ENCODE results near the gene OPRL1.

The OPRL1 gene

GRCh38 chr20:64041040-64041780 lies 38.7 kb upstream of the OPRL1 start:
- H3K9me3 ChIP-seq (ENCODE audit: insufficient read depth, low read depth, low read length): no peaks in the 10 kb centered on the region
- H4K91ac ChIP-seq (ENCODE audit: low read depth, low read length): no peak overlapping the region
- no peak overlapping the region for H2AFZ ChIP-seq (ENCODE audit: insufficient read depth, low read length, poor library complexity)
- peaks cover 8% of the 10 kb centered on the region for H3K27me3 ChIP-seq (ENCODE audit: insufficient read depth, low read length)
- no peak overlapping the region for H3K14ac ChIP-seq (ENCODE audit: low read length)
- H3K18ac ChIP-seq (ENCODE audit: low read length): no peak overlapping the region
- H3K4me2 ChIP-seq (ENCODE audit: low read length): no peak overlapping the region
- peaks cover 3% of the 10 kb centered on the region for H3K79me2 ChIP-seq (ENCODE audit: control insufficient read depth, insufficient read depth, low read length, poor library complexity)
- H2BK120ac ChIP-seq (ENCODE audit: insufficient read depth, low read length, poor library complexity): no peak overlapping the region
- no peak overlapping the region for H4K12ac ChIP-seq (ENCODE audit: low read depth, low read length)
- no peak overlapping the region for H3K23ac ChIP-seq (ENCODE audit: low read length)
- H3K36me3 ChIP-seq (ENCODE audit: control insufficient read depth in 1 of 2, insufficient read depth in 2 of 2, low read length in 2 of 2): no peaks in the 10 kb centered on the region
- no peak overlapping the region for H2BK12ac ChIP-seq (ENCODE audit: low read length)
- no peak overlapping the region for H4K8ac ChIP-seq (ENCODE audit: low read depth, low read length)
- H3K4ac ChIP-seq (ENCODE audit: low read depth, low read length): no peak overlapping the region
- H3K9ac ChIP-seq (ENCODE audit: low read length): no peak overlapping the region
- no peak overlapping the region for H2BK5ac ChIP-seq (ENCODE audit: low read depth, low read length, poor library complexity)
- no peak overlapping the region for H3K27ac ChIP-seq (ENCODE audit: low read depth, low read length)
- peaks cover 7% of the 10 kb centered on the region for H3K79me1 ChIP-seq (ENCODE audit: low read length)
- WGBS (ENCODE audit: extremely low coverage, insufficient coverage, insufficient read length): no CpG with 5 or more reads among the region's 15 CpGs
- DNase-seq: no peak
- H3K4me1 ChIP-seq (ENCODE audit: control insufficient read depth in 1 of 2, insufficient read depth in 2 of 2, low read length in 2 of 2): peaks cover 18 to 33% of the 10 kb centered on the region in 2 experiments
- no peak overlapping the region for H2AK5ac ChIP-seq (ENCODE audit: low read length)
- H3K4me3 ChIP-seq (ENCODE audit: low read depth, low read length): no peak overlapping the region

GRCh38 chr20:64041781-64042053 lies 38.2 kb upstream of the OPRL1 start:
- Histone ChIP-seq H3K4ac (ENCODE audit: low read depth, low read length) (no peak overlapping the region), H3K27me3 (ENCODE audit: insufficient read depth, low read length) (peaks cover 9% of the 10 kb centered on the region), H3K18ac (ENCODE audit: low read length) (no peak overlapping the region), H3K23ac (ENCODE audit: low read length) (no peak overlapping the region), H3K4me1 (ENCODE audit: control insufficient read depth in 1 of 2, insufficient read depth in 2 of 2, low read length in 2 of 2) (peaks cover 13 to 27% of the 10 kb centered on the region in 2 experiments), H3K9ac (ENCODE audit: low read length) (no peak overlapping the region), H3K9me3 (ENCODE audit: insufficient read depth, low read depth, low read length) (no peaks in the 10 kb centered on the region), H3K79me1 (ENCODE audit: low read length) (peaks cover 7% of the 10 kb centered on the region), H2AFZ (ENCODE audit: insufficient read depth, low read length, poor library complexity) (no peak overlapping the region), H4K91ac (ENCODE audit: low read depth, low read length) (no peak overlapping the region), H3K4me3 (ENCODE audit: low read depth, low read length) (no peak overlapping the region), H4K8ac (ENCODE audit: low read depth, low read length) (peak overlapping the region; percentile 95), H3K36me3 (ENCODE audit: control insufficient read depth in 1 of 2, insufficient read depth in 2 of 2, low read length in 2 of 2) (no peaks in the 10 kb centered on the region), H2BK12ac (ENCODE audit: low read length) (no peak overlapping the region), H3K79me2 (ENCODE audit: control insufficient read depth, insufficient read depth, low read length, poor library complexity) (peaks cover 3% of the 10 kb centered on the region), H2BK5ac (ENCODE audit: low read depth, low read length, poor library complexity) (no peak overlapping the region), H3K14ac (ENCODE audit: low read length) (no peak overlapping the region), H3K27ac (ENCODE audit: low read depth, low read length) (no peak overlapping the region), H2AK5ac (ENCODE audit: low read length) (no peak overlapping the region), H2BK120ac (ENCODE audit: insufficient read depth, low read length, poor library complexity) (no peak overlapping the region), H3K4me2 (ENCODE audit: low read length) (peak overlapping the region; percentile 65), H4K12ac (ENCODE audit: low read depth, low read length) (peak overlapping the region; percentile 34)
- no peak for DNase-seq
- WGBS (ENCODE audit: extremely low coverage, insufficient coverage, insufficient read length): no CpG with 5 or more reads among the region's 11 CpGs

- WGBS (ENCODE audit: extremely low coverage, insufficient coverage, insufficient read length): no CpG with 5 or more reads among the region's 55 CpGs
- Histone ChIP-seq H4K8ac (ENCODE audit: low read depth, low read length) (peak overlapping the region; percentile 95), H3K27ac (ENCODE audit: low read depth, low read length) (no peak overlapping the region), H2AK5ac (ENCODE audit: low read length) (no peak overlapping the region), H3K79me1 (ENCODE audit: low read length) (peaks cover 7% of the 10 kb centered on the region), H4K91ac (ENCODE audit: low read depth, low read length) (peak overlapping the region; percentile 84), H3K23ac (ENCODE audit: low read length) (no peak overlapping the region), H2AFZ (ENCODE audit: insufficient read depth, low read length, poor library complexity) (peak overlapping the region; percentile 19), H3K18ac (ENCODE audit: low read length) (peak overlapping the region; percentile 51), H3K9ac (ENCODE audit: low read length) (peak overlapping the region; percentile 38), H4K12ac (ENCODE audit: low read depth, low read length) (peak overlapping the region; percentile 34), H3K79me2 (ENCODE audit: control insufficient read depth, insufficient read depth, low read length, poor library complexity) (peaks cover 3% of the 10 kb centered on the region), H2BK5ac (ENCODE audit: low read depth, low read length, poor library complexity) (no peak overlapping the region), H2BK120ac (ENCODE audit: insufficient read depth, low read length, poor library complexity) (peak overlapping the region; percentile 29), H3K9me3 (ENCODE audit: insufficient read depth, low read depth, low read length) (no peaks in the 10 kb centered on the region), H3K4ac (ENCODE audit: low read depth, low read length) (no peak overlapping the region), H2BK12ac (ENCODE audit: low read length) (peak overlapping the region; percentile 7), H3K4me1 (ENCODE audit: control insufficient read depth in 1 of 2, insufficient read depth in 2 of 2, low read length in 2 of 2) (peaks cover 9 to 24% of the 10 kb centered on the region in 2 experiments), H3K4me2 (ENCODE audit: low read length) (peak overlapping the region; percentile 65), H3K27me3 (ENCODE audit: insufficient read depth, low read length) (peaks cover 13% of the 10 kb centered on the region), H3K14ac (ENCODE audit: low read length) (peak overlapping the region; percentile 75), H3K36me3 (ENCODE audit: control insufficient read depth in 1 of 2, insufficient read depth in 2 of 2, low read length in 2 of 2) (no peaks in the 10 kb centered on the region), H3K4me3 (ENCODE audit: low read depth, low read length) (peak overlapping the region; percentile 62)
- DNase-seq: no peak
Observed at GRCh38 chr20:64042054-64042781, 37.7 kb upstream of the OPRL1 start.

- Histone ChIP-seq H3K4me1 (ENCODE audit: control insufficient read depth in 1 of 2, insufficient read depth in 2 of 2, low read length in 2 of 2) (peaks cover 0 to 24% of the 10 kb centered on the region in 2 experiments), H2BK12ac (ENCODE audit: low read length) (no peak overlapping the region), H3K79me1 (ENCODE audit: low read length) (peaks cover 4% of the 10 kb centered on the region), H3K18ac (ENCODE audit: low read length) (no peak overlapping the region), H3K27me3 (ENCODE audit: insufficient read depth, low read length) (peaks cover 24% of the 10 kb centered on the region), H3K14ac (ENCODE audit: low read length) (no peak overlapping the region), H4K8ac (ENCODE audit: low read depth, low read length) (no peak overlapping the region), H3K9ac (ENCODE audit: low read length) (no peak overlapping the region), H2BK120ac (ENCODE audit: insufficient read depth, low read length, poor library complexity) (no peak overlapping the region), H3K9me3 (ENCODE audit: insufficient read depth, low read depth, low read length) (no peaks in the 10 kb centered on the region), H2AK5ac (ENCODE audit: low read length) (no peak overlapping the region), H3K36me3 (ENCODE audit: control insufficient read depth in 1 of 2, insufficient read depth in 2 of 2, low read length in 2 of 2) (no peaks in the 10 kb centered on the region), H2BK5ac (ENCODE audit: low read depth, low read length, poor library complexity) (no peak overlapping the region), H2AFZ (ENCODE audit: insufficient read depth, low read length, poor library complexity) (no peak overlapping the region), H4K91ac (ENCODE audit: low read depth, low read length) (no peak overlapping the region), H3K79me2 (ENCODE audit: control insufficient read depth, insufficient read depth, low read length, poor library complexity) (peaks cover 3% of the 10 kb centered on the region), H3K4me3 (ENCODE audit: low read depth, low read length) (no peak overlapping the region), H4K12ac (ENCODE audit: low read depth, low read length) (no peak overlapping the region), H3K4me2 (ENCODE audit: low read length) (no peak overlapping the region), H3K23ac (ENCODE audit: low read length) (no peak overlapping the region), H3K4ac (ENCODE audit: low read depth, low read length) (no peak overlapping the region), H3K27ac (ENCODE audit: low read depth, low read length) (no peak overlapping the region)
- no peak for DNase-seq
- 100% methylated on average over 1 of the region's 9 CpGs for WGBS (ENCODE audit: extremely low coverage, insufficient coverage, insufficient read length)
Observed at GRCh38 chr20:64043768-64044167, 36.1 kb upstream of the OPRL1 start.
